RWPE1 (cell line): ENCODE results near the gene CIAO1.

ENCODE experiments used
- CTCF ChIA-PET: fragments of 350-600 bp; sonication (Branson Sonifier 250); formaldehyde crosslinking; extraction: SDS; loops from one replicate; lab custom pipeline; 2021; lab: Yijun Ruan, JAX
- POLR2A ChIA-PET: fragments of 400-600 bp; formaldehyde crosslinking; extraction: SDS; loops from one replicate; lab custom pipeline; 2020; ENCODE audit warnings: antibody characterized with exemption; ENCODE audit not compliant: low non-redundant PET; lab: Yijun Ruan, JAX
- DNase-seq: peaks from one replicate; pipeline ENCODE4 v3.0.0; 2012; ENCODE audit warnings: low spot score
- H3K27ac ChIP-seq: fragments of 450-650 bp; 2 replicates; pipeline ENCODE4 v1.5.1; 2017
- CTCF ChIP-seq: fragments of 450-650 bp; conservative IDR thresholded peaks from 2 replicates; pipeline ENCODE4 v1.5.1; 2017; ENCODE audit warnings: low read depth, mild to moderate bottlenecking

CIAO1 gene

GRCh38 chr2:96248624-96249023, 17.4 kb upstream of the CIAO1 start:
- ChIA-PET POLR2A (no interaction called here), CTCF (interaction anchor here (0.6 kb wide), 1 partner anchor 12 kb away, joined by 3 read pairs; no protein-coding TSS in a partner anchor)
- DNase-seq: no peak
- TF ChIP-seq CTCF: no peak
- H3K27ac ChIP-seq: no peak overlapping the region

- TF ChIP-seq CTCF: no peak
- CTCF ChIA-PET: no interaction called here
- DNase-seq: no peak
- POLR2A ChIA-PET: no interaction called here
- peak overlapping the region; percentile 18; the same call in 1 of the 2 replicates for H3K27ac ChIP-seq
These were observed 16.4 kb upstream of the CIAO1 start for GRCh38 chr2:96249654-96250053.

GRCh38 chr2:96250188-96250587, 15.8 kb upstream of the CIAO1 start:
- DNase-seq: no peak
- TF ChIP-seq CTCF: no peak
- peak overlapping the region; percentile 18; the same call in 1 of the 2 replicates for H3K27ac ChIP-seq
- ChIA-PET POLR2A (no interaction called here), CTCF (no interaction called here)

GRCh38 chr2:96251721-96252292, 14.2 kb upstream of the CIAO1 start:
- TF ChIP-seq CTCF: no peak
- POLR2A ChIA-PET: no interaction called here
- DNase-seq: no peak
- peak overlapping the region; percentile 22 for H3K27ac ChIP-seq
- CTCF ChIA-PET: no interaction called here

GRCh38 chr2:96252526-96252925, 13.5 kb upstream of the CIAO1 start:
- DNase-seq: no peak
- H3K27ac ChIP-seq: peak overlapping the region; percentile 22
- no peak for TF ChIP-seq CTCF
- ChIA-PET CTCF (interaction anchor here (0.6 kb wide), 1 partner anchor 31 kb away, joined by 3 read pairs; no protein-coding TSS in a partner anchor), POLR2A (no interaction called here)

- TF ChIP-seq CTCF: no peak
- ChIA-PET POLR2A (no interaction called here), CTCF (interaction anchor here (0.6 kb wide), 1 partner anchor 31 kb away, joined by 3 read pairs; no protein-coding TSS in a partner anchor)
- peak overlapping the region; percentile 7; the same call in 1 of the 2 replicates for H3K27ac ChIP-seq
- no peak for DNase-seq
These were observed 13.0 kb upstream of the CIAO1 start for GRCh38 chr2:96253006-96253405.
